ENCODE data around the gene SIRT6.

DNA sequence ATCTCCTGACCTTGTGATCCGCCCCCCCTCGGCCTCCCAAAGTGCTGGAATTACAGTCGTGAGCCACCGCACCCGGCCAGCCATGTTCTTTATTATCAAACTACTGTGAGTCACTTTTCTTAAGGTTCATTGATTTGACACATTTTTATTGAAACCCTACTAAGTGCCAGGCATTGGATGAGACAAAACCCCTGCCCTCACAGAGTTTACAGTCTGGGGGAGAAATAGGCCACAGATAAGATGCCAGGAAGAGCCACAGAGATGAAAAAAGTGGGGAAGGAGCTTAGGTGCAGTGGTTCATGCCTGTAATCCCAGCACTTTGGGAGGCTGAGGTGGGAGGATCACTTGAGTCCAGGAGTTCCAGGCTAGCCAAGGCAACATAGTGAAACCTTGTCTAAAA lies 43.9 kb downstream of the SIRT6 start:
- no peak for TF ChIP-seq ZNF274 (IDR thresholded peaks at IDR 0.05; ENCODE audit: low read length)
- TF ChIP-seq ZNF274 (tag by site-specific recombination; IDR thresholded peaks at IDR 0.05; ENCODE audit: borderline replicate concordance): no peak
- TF ChIP-seq, protein P1, sequence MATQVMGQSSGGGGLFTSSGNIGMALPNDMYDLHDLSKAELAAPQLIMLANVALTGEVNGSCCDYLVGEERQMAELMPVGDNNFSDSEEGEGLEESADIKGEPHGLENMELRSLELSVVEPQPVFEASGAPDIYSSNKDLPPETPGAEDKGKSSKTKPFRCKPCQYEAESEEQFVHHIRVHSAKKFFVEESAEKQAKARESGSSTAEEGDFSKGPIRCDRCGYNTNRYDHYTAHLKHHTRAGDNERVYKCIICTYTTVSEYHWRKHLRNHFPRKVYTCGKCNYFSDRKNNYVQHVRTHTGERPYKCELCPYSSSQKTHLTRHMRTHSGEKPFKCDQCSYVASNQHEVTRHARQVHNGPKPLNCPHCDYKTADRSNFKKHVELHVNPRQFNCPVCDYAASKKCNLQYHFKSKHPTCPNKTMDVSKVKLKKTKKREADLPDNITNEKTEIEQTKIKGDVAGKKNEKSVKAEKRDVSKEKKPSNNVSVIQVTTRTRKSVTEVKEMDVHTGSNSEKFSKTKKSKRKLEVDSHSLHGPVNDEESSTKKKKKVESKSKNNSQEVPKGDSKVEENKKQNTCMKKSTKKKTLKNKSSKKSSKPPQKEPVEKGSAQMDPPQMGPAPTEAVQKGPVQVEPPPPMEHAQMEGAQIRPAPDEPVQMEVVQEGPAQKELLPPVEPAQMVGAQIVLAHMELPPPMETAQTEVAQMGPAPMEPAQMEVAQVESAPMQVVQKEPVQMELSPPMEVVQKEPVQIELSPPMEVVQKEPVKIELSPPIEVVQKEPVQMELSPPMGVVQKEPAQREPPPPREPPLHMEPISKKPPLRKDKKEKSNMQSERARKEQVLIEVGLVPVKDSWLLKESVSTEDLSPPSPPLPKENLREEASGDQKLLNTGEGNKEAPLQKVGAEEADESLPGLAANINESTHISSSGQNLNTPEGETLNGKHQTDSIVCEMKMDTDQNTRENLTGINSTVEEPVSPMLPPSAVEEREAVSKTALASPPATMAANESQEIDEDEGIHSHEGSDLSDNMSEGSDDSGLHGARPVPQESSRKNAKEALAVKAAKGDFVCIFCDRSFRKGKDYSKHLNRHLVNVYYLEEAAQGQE (tag by site-specific recombination; IDR thresholded peaks at IDR 0.05): no peak
- TF ChIP-seq, protein P2, sequence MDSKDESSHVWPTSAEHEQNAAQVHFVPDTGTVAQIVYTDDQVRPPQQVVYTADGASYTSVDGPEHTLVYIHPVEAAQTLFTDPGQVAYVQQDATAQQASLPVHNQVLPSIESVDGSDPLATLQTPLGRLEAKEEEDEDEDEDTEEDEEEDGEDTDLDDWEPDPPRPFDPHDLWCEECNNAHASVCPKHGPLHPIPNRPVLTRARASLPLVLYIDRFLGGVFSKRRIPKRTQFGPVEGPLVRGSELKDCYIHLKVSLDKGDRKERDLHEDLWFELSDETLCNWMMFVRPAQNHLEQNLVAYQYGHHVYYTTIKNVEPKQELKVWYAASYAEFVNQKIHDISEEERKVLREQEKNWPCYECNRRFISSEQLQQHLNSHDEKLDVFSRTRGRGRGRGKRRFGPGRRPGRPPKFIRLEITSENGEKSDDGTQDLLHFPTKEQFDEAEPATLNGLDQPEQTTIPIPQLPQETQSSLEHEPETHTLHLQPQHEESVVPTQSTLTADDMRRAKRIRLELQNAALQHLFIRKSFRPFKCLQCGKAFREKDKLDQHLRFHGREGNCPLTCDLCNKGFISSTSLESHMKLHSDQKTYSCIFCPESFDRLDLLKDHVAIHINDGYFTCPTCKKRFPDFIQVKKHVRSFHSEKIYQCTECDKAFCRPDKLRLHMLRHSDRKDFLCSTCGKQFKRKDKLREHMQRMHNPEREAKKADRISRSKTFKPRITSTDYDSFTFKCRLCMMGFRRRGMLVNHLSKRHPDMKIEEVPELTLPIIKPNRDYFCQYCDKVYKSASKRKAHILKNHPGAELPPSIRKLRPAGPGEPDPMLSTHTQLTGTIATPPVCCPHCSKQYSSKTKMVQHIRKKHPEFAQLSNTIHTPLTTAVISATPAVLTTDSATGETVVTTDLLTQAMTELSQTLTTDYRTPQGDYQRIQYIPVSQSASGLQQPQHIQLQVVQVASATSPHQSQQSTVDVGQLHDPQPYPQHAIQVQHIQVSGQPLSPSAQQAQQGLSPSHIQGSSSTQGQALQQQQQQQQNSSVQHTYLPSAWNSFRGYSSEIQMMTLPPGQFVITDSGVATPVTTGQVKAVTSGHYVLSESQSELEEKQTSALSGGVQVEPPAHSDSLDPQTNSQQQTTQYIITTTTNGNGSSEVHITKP (tag by site-specific recombination; IDR thresholded peaks at IDR 0.05): no peak
- no peak for TF ChIP-seq ZEB2 (tag by site-specific recombination; IDR thresholded peaks at IDR 0.05)
- no peak for TF ChIP-seq ZNF23 (tag by site-specific recombination; IDR thresholded peaks at IDR 0.05; ENCODE audit: borderline replicate concordance)
- TF ChIP-seq, protein P3, sequence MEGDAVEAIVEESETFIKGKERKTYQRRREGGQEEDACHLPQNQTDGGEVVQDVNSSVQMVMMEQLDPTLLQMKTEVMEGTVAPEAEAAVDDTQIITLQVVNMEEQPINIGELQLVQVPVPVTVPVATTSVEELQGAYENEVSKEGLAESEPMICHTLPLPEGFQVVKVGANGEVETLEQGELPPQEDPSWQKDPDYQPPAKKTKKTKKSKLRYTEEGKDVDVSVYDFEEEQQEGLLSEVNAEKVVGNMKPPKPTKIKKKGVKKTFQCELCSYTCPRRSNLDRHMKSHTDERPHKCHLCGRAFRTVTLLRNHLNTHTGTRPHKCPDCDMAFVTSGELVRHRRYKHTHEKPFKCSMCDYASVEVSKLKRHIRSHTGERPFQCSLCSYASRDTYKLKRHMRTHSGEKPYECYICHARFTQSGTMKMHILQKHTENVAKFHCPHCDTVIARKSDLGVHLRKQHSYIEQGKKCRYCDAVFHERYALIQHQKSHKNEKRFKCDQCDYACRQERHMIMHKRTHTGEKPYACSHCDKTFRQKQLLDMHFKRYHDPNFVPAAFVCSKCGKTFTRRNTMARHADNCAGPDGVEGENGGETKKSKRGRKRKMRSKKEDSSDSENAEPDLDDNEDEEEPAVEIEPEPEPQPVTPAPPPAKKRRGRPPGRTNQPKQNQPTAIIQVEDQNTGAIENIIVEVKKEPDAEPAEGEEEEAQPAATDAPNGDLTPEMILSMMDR (tag by site-specific recombination; IDR thresholded peaks at IDR 0.05): no peak
- TF ChIP-seq, protein P4, sequence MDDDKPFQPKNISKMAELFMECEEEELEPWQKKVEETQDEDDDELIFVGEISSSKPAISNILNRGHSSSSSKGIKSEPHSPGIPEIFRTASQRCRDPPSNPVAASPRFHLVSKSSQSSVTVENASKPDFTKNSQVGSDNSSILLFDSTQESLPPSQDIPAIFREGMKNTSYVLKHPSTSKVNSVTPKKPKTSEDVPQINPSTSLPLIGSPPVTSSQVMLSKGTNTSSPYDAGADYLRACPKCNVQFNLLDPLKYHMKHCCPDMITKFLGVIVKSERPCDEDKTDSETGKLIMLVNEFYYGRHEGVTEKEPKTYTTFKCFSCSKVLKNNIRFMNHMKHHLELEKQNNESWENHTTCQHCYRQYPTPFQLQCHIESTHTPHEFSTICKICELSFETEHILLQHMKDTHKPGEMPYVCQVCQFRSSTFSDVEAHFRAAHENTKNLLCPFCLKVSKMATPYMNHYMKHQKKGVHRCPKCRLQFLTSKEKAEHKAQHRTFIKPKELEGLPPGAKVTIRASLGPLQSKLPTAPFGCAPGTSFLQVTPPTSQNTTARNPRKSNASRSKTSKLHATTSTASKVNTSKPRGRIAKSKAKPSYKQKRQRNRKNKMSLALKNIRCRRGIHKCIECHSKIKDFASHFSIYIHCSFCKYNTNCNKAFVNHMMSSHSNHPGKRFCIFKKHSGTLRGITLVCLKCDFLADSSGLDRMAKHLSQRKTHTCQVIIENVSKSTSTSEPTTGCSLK (tag by site-specific recombination; IDR thresholded peaks at IDR 0.05): no peak
- no peak for TF ChIP-seq ZNF624 (tag by site-specific recombination; IDR thresholded peaks at IDR 0.05)
- no peak for TF ChIP-seq YY1 (tag by site-specific recombination; IDR thresholded peaks at IDR 0.05)
- TF ChIP-seq ZBTB7A (tag by site-specific recombination; IDR thresholded peaks at IDR 0.05; ENCODE audit: low read depth): no peak
- no peak for TF ChIP-seq ZFHX2 (tag by site-specific recombination; conservative IDR thresholded peaks at IDR 0.05)
- TF ChIP-seq ZNF558 (tag by site-specific recombination; IDR thresholded peaks at IDR 0.05): no peak

Data from HEK293 (cell line).